ENCODE data around the gene TOP1. TPM values are rescaled to one million over a fixed set of nuclear protein-coding genes. Genes with fewer than 3 reads are reported as not detected.

TOP1 gene
- total and polyA plus RNA-seq, 9 of the 15 experiments (the other 6 are each of a cell fraction or from before 2014, with no cell fraction given), result 26.4 to 127 (median 39.6) TPM

DNA sequence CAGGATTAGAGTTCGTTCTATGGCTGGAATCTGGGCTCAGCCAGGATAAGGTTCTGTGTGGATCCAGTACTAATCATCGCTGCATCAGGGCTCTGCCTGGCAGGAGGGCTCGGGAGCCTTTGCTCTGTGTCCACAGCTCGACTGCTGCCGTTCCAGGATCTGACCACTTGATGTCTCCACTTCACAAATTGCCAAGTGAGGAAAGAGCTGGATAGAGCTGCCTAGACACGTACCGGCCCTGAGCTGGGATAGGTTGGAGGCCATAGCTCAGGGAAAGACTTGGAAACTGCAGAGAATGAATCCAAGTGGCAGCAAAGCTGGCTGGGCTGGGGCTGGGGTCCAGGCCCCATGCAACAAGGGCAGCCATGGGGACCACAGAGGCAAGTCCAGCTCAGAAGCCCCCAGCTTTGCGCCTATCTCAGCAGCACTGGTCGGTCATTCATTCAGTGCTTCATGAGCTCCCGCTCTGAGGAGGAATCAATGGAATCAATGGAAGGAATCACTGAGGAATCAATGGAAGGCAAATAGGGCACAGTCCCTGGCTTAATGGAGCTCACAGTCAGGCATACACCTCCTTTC is 38.0 kb upstream of the TOP1 start (continued):
- TF ChIP-seq, protein P1, sequence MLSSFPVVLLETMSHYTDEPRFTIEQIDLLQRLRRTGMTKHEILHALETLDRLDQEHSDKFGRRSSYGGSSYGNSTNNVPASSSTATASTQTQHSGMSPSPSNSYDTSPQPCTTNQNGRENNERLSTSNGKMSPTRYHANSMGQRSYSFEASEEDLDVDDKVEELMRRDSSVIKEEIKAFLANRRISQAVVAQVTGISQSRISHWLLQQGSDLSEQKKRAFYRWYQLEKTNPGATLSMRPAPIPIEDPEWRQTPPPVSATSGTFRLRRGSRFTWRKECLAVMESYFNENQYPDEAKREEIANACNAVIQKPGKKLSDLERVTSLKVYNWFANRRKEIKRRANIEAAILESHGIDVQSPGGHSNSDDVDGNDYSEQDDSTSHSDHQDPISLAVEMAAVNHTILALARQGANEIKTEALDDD (IDR thresholded peaks at IDR 0.05), result no peak
- TF ChIP-seq ZNF134 (CRISPR knock-in tag; conservative IDR thresholded peaks at IDR 0.05) (no peak), CTBP1 (IDR thresholded peaks at IDR 0.05; ENCODE audit: borderline replicate concordance) (peak; percentile 61; the same call in 1 of the 2 replicates), EP300 (IDR thresholded peaks at IDR 0.05; ENCODE audit: low read length) (0 out of 2 replicates have a peak, but pooled peaks have one; percentile 28), NFRKB (IDR thresholded peaks at IDR 0.05; ENCODE audit: low read depth) (0 out of 2 replicates have a peak, but pooled peaks have one; percentile 33), MCM7 (IDR thresholded peaks at IDR 0.05) (no peak), KDM5B (IDR thresholded peaks at IDR 0.05; ENCODE audit: insufficient replicate concordance, low read depth, low read length) (peak; percentile 3), ZNF197 (CRISPR knock-in tag; IDR thresholded peaks at IDR 0.05; ENCODE audit: low read depth) (no peak), STAG1 (CRISPR knock-in tag; IDR thresholded peaks at IDR 0.05; ENCODE audit: borderline replicate concordance) (peak; percentile 65; the same call in 1 of the 2 replicates), RAD21 (CRISPR knock-in tag; conservative IDR thresholded peaks at IDR 0.05 in 1 of 2, IDR thresholded peaks at IDR 0.05 in 1 of 2) (peak; percentile 85 to 96)
- TF ChIP-seq, protein P2, sequence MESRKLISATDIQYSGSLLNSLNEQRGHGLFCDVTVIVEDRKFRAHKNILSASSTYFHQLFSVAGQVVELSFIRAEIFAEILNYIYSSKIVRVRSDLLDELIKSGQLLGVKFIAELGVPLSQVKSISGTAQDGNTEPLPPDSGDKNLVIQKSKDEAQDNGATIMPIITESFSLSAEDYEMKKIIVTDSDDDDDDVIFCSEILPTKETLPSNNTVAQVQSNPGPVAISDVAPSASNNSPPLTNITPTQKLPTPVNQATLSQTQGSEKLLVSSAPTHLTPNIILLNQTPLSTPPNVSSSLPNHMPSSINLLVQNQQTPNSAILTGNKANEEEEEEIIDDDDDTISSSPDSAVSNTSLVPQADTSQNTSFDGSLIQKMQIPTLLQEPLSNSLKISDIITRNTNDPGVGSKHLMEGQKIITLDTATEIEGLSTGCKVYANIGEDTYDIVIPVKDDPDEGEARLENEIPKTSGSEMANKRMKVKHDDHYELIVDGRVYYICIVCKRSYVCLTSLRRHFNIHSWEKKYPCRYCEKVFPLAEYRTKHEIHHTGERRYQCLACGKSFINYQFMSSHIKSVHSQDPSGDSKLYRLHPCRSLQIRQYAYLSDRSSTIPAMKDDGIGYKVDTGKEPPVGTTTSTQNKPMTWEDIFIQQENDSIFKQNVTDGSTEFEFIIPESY (CRISPR knock-in tag; IDR thresholded peaks at IDR 0.05), result peak; percentile 56; the same call in 1 of the 2 replicates
